HepG2 (cell line): ENCODE results near the gene SGK1. TPM values are rescaled to one million over a fixed set of nuclear protein-coding genes. Genes with fewer than 3 reads are reported as not detected.

Experiments used
- ATAC-seq: fragments of 200-7000 bp; cut with Tn5 transposase; 3 replicates; pipeline ENCODE4 v1.9.1; 2020; ENCODE audit warnings: mild to moderate bottlenecking, moderate library complexity
- BruUV-seq: library from RNA; stranded (reverse); fragments of 400-500 nt; replicated peaks from 2 replicates; lab custom pipeline; 2021; lab: Mats Ljungman, UMichigan
- CTCF ChIA-PET: fragments of 300-600 bp; formaldehyde crosslinking; extraction: SDS; loops from one replicate; lab custom pipeline; 2021; ENCODE audit warnings: low total read pairs, inconsistent platforms, low intra/inter-chr PET ratio; lab: Yijun Ruan, JAX
- POLR2A ChIA-PET: fragments of 350-600 bp; sonication (Branson Sonifier 250); formaldehyde crosslinking; loops from one replicate; lab custom pipeline; 2020; ENCODE audit warnings: antibody characterized with exemption, inconsistent platforms; lab: Yijun Ruan, JAX
- DNase-seq: peaks from one replicate; pipeline ENCODE4 v3.0.0-alpha.2; 2015; ENCODE audit warnings: low spot score
- FAIRE-seq: peaks from 3 replicates; lab custom pipeline; 2011; peaks lifted over from hg19 to GRCh38; lab: Jason Lieb, UNC
- H2AFZ ChIP-seq: one replicate; pipeline ENCODE4 v1.6.1; 2011; ENCODE audit warnings: low read length, inconsistent platforms
- H3K27ac ChIP-seq: fragments of 300-600 bp; 3 replicates; pipeline ENCODE4 v1.8.0; 2011; ENCODE audit warnings: mixed run types, mild to moderate bottlenecking, mixed read lengths, low read length, inconsistent platforms; ENCODE audit not compliant: insufficient read depth; ENCODE audit errors: extremely low read length
- H3K27me3 ChIP-seq, 2 experiments: fragments of 200-600 bp in 1 of 2; 2 replicates in 1 of 2; 3 replicates in 1 of 2; pipeline versions ENCODE4 v1.6.0 to v1.8.0; 2011; ENCODE audit warnings: low read length in 2 of 2, mild to moderate bottlenecking in 2 of 2, moderate library complexity in 2 of 2, inconsistent platforms in 1 of 2; ENCODE audit not compliant: insufficient read depth in 2 of 2, control insufficient read depth in 1 of 2
- H3K36me3 ChIP-seq, 2 experiments: fragments of 200-600 bp in 1 of 2; replicated peaks in 1 of 2; 2 replicates in 1 of 2; 3 replicates in 1 of 2; pipeline versions ENCODE4 v1.5.1 to v1.8.0; 2011; ENCODE audit warnings: low read length in 2 of 2, inconsistent platforms in 1 of 2; ENCODE audit not compliant: insufficient read depth in 2 of 2, control insufficient read depth in 1 of 2
- H3K4me1 ChIP-seq: 2 replicates; pipeline ENCODE4 v1.5.1; 2012; ENCODE audit warnings: low read length, inconsistent platforms; ENCODE audit not compliant: insufficient read depth
- H3K4me2 ChIP-seq: 2 replicates; pipeline ENCODE4 v1.6.0; 2011; ENCODE audit warnings: low read depth, low read length, inconsistent platforms
- H3K4me3 ChIP-seq, 3 experiments: fragments of 200-600 bp in 1 of 3; sonication (generic), shearing (Covaris generic) in 1 of 3; replicated peaks in 1 of 3; 2 replicates each; pipeline ENCODE4 v1.5.1; 2011 to 2016; ENCODE audit warnings: low read length in 3 of 3, inconsistent platforms in 2 of 3, low read depth in 2 of 3, mild to moderate bottlenecking in 2 of 3, control low read depth in 1 of 3, mixed read lengths in 1 of 3; ENCODE audit not compliant: insufficient read depth in 1 of 3
- H3K79me2 ChIP-seq: one replicate; pipeline ENCODE4 v1.6.1; 2011; ENCODE audit warnings: low read length, inconsistent platforms; ENCODE audit not compliant: insufficient read depth
- H3K9ac ChIP-seq: 2 replicates; pipeline ENCODE4 v1.6.0; 2011; ENCODE audit warnings: mild to moderate bottlenecking, low read depth, low read length, inconsistent platforms; ENCODE audit not compliant: insufficient read depth
- H3K9me3 ChIP-seq: 2 replicates; pipeline ENCODE4 v1.5.1; 2012; ENCODE audit warnings: mild to moderate bottlenecking, low read length
- H4K20me1 ChIP-seq: 2 replicates; pipeline ENCODE4 v1.6.0; 2011; ENCODE audit warnings: inconsistent platforms, mild to moderate bottlenecking, low read length, moderate library complexity; ENCODE audit not compliant: insufficient read depth
- AKNA ChIP-seq: sonication (generic); formaldehyde crosslinking; IDR thresholded peaks from 2 replicates; pipeline ENCODE4 v1.4.0; 2020; ENCODE audit warnings: missing genetic modification reagents, borderline replicate concordance
- ATF7 ChIP-seq, 2 experiments: fragments of 450-650 bp in 1 of 2; sonication (generic) in 1 of 2; formaldehyde crosslinking in 1 of 2; IDR thresholded peaks; 2 replicates each; pipeline versions ENCODE4 v1.4.0 to v1.6.1; 2016 to 2020; ENCODE audit warnings: antibody characterized with exemption in 1 of 2, mild to moderate bottlenecking in 1 of 2, missing genetic modification reagents in 1 of 2
- CC2D1A ChIP-seq: sonication (generic); formaldehyde crosslinking; IDR thresholded peaks from 2 replicates; pipeline ENCODE4 v1.8.1; 2023; ENCODE audit warnings: mild to moderate bottlenecking, missing genetic modification reagents
- GATAD1 ChIP-seq: IDR thresholded peaks from 2 replicates; pipeline ENCODE4 v1.6.1; 2016; ENCODE audit warnings: missing genetic modification reagents, missing compliant biosample characterization
- JARID2 ChIP-seq: sonication (generic); formaldehyde crosslinking; IDR thresholded peaks from 2 replicates; pipeline ENCODE4 v1.8.1; 2023; ENCODE audit warnings: missing genetic modification reagents, inconsistent platforms; ENCODE audit not compliant: insufficient replicate concordance
- KLF15 ChIP-seq: sonication (generic); formaldehyde crosslinking; IDR thresholded peaks from 2 replicates; pipeline ENCODE4 v1.8.1; 2023; ENCODE audit warnings: borderline replicate concordance, mild to moderate bottlenecking, inconsistent platforms, missing genetic modification reagents, mixed read lengths
- KLF16 ChIP-seq, 2 experiments: sonication (generic) in 1 of 2; formaldehyde crosslinking in 1 of 2; IDR thresholded peaks; 2 replicates each; pipeline versions ENCODE4 v1.6.1 to v1.8.0; 2016 to 2023; ENCODE audit warnings: missing genetic modification reagents in 2 of 2, missing compliant biosample characterization in 1 of 2
- MBD4 ChIP-seq: IDR thresholded peaks from 2 replicates; pipeline ENCODE4 v1.6.1; 2012; ENCODE audit warnings: low read length, inconsistent platforms, borderline replicate concordance
- MXI1 ChIP-seq: IDR thresholded peaks from 3 replicates; pipeline ENCODE4 v1.6.1; 2012; ENCODE audit warnings: low read depth, low read length, inconsistent platforms, borderline replicate concordance
- POGK ChIP-seq: sonication (generic); formaldehyde crosslinking; conservative IDR thresholded peaks from 2 replicates; pipeline ENCODE4 v1.8.0; 2022; ENCODE audit warnings: mild to moderate bottlenecking, moderate library complexity, missing genetic modification reagents
- TBL1XR1 ChIP-seq: fragments of 150-350 bp; IDR thresholded peaks from 2 replicates; pipeline ENCODE4 v1.6.1; 2014; ENCODE audit warnings: borderline replicate concordance, low read length; ENCODE audit not compliant: partially characterized antibody
- WIZ ChIP-seq: sonication (generic); formaldehyde crosslinking; IDR thresholded peaks from 2 replicates; pipeline ENCODE4 v1.5.1; 2020; ENCODE audit warnings: mild to moderate bottlenecking, missing genetic modification reagents
- YEATS2 ChIP-seq: sonication (generic); formaldehyde crosslinking; IDR thresholded peaks from 2 replicates; pipeline ENCODE4 v1.4.0; 2020; ENCODE audit warnings: missing genetic modification reagents, borderline replicate concordance
- ZNF430 ChIP-seq: sonication (generic); formaldehyde crosslinking; IDR thresholded peaks from 2 replicates; pipeline ENCODE4 v1.9.0; 2021; ENCODE audit warnings: mild to moderate bottlenecking, missing genetic modification reagents
- ZNF556 ChIP-seq: sonication (generic); formaldehyde crosslinking; IDR thresholded peaks from 2 replicates; pipeline ENCODE4 v1.4.0; 2020; ENCODE audit warnings: mild to moderate bottlenecking, missing genetic modification reagents, borderline replicate concordance
- ZNF737 ChIP-seq: sonication (generic); formaldehyde crosslinking; IDR thresholded peaks from 2 replicates; pipeline ENCODE4 v1.5.0; 2020; ENCODE audit warnings: missing genetic modification reagents, mild to moderate bottlenecking, borderline replicate concordance
- WGBS: methylation state at CpG from one replicate; pipeline ENCODE4 v1.1.6; 2017; ENCODE audit warnings: low lambda C conversion rate; 5-methylcytosine and 5-hydroxymethylcytosine counted together
- in situ Hi-C: cut with HindIII; loops from 2 replicates; pipeline ENCODE4 v1.10.0; 2017; ENCODE audit warnings: low pct_unique_long_range_greater_than_20kb; ENCODE audit not compliant: extremely low pct_ligation_motif_present
- intact Hi-C: fragments of 100-400 bp; cut with micrococcal nuclease; formaldehyde crosslinking; loops from one replicate; pipeline ENCODE4 v1.10.0; 2022; ENCODE audit not compliant: unreplicated experiment
- polyA plus RNA-seq, 8 experiments: library from polyadenylated mRNA; depleted of rRNA in 3 of 8; stranded (reverse) in 7 of 8; unstranded in 1 of 8; fragments of >200 nt; fragmentation: Illumina TruSeq in 4 of 8; extraction: Trizol in 4 of 8; gene quantifications; 2 replicates each; pipeline versions ENCODE4 v1.2.1 to v1.2.3, GENCODE V29; 2011 to 2016; ENCODE audit warnings: low read depth in 4 of 8, missing spikeins in 1 of 8, mixed read lengths in 1 of 8; ENCODE audit not compliant: insufficient read depth in 1 of 8
- total RNA-seq, 5 experiments: library from RNA; depleted of rRNA; stranded (reverse); fragments of >200 nt; fragmentation: Illumina TruSeq; extraction: Trizol; gene quantifications; 2 replicates each; pipeline ENCODE4 v1.2.3, GENCODE V29; 2016; ENCODE audit warnings: low read depth in 1 of 5

Gene SGK1
- total and polyA plus RNA-seq, 2 of the 13 experiments (the other 11 are each of a cell fraction or from before 2014, with no cell fraction given): 56.1 to 56.2 TPM

GRCh38 chr6:134330555-134330954 lies 12.6 kb upstream of the SGK1 start (continued):
- TF ChIP-seq CC2D1A (CRISPR knock-in tag) (no peak), MXI1 (no peak), ZNF556 (CRISPR knock-in tag) (no peak), TBL1XR1 (no peak), GATAD1 (CRISPR knock-in tag) (no peak), JARID2 (CRISPR knock-in tag) (no peak), MBD4 (no peak), KLF16 (CRISPR knock-in tag; IDR thresholded peaks at IDR 0.05) (no peak), YEATS2 (no peak), ZNF737 (CRISPR knock-in tag) (no peak)

- Histone ChIP-seq H4K20me1 (no peaks in the 10 kb centered on the region), H3K27me3 (no peaks in the 10 kb centered on the region), H3K4me2 (no peak overlapping the region), H3K36me3 (no peaks in the 10 kb centered on the region), H3K9ac (no peak overlapping the region), H3K27ac (no peak overlapping the region), H2AFZ (no peak overlapping the region), H3K4me3 (no peak overlapping the region), H3K79me2 (no peaks in the 10 kb centered on the region), H3K9me3 (0 out of 2 replicates have a peak, but pooled peaks cover 4% of the 10 kb centered on the region), H3K4me1 (no peaks in the 10 kb centered on the region)
- BruUV-seq: no TSS peak
- WGBS: 15% methylated on average over 2 of the region's 2 CpGs
- FAIRE-seq: no peak
- ATAC-seq: no peak
- intact Hi-C loops: loop anchor here (10.0 kb wide), 1 partner anchor 154 kb away; no protein-coding TSS in a partner anchor
- in situ Hi-C loops: no loop called here
- POLR2A ChIA-PET: no interaction called here
- CTCF ChIA-PET: no interaction called here
- DNase-seq: no peak
- no peak for TF ChIP-seq WIZ (CRISPR knock-in tag)
- TF ChIP-seq KLF15: no peak
- no peak for TF ChIP-seq ZNF430 (CRISPR knock-in tag)
- no peak for TF ChIP-seq ATF7 (IDR thresholded peaks at IDR 0.05)
- no peak for TF ChIP-seq ATF7 (CRISPR knock-in tag; IDR thresholded peaks at IDR 0.05)
- TF ChIP-seq POGK (CRISPR knock-in tag): no peak
- no peak for TF ChIP-seq AKNA (CRISPR knock-in tag)
Observed at GRCh38 chr6:134328792-134329191, 10.9 kb upstream of the SGK1 start.
